ENCODE data around the gene PTPRE. TPM values are rescaled to one million over a fixed set of nuclear protein-coding genes. Genes with fewer than 3 reads are reported as not detected.

Gene PTPRE
- total and polyA plus RNA-seq, 9 donors: 2.1 to 15.5 (median 6.9) TPM

GRCh38 chr10:128029290-128029651 is 122.4 kb downstream of the PTPRE start:
- TF ChIP-seq EP300 (IDR thresholded peaks at IDR 0.05): no peak
- no peak for TF ChIP-seq CTCF (IDR thresholded peaks at IDR 0.05)
- TF ChIP-seq POLR2A (IDR thresholded peaks at IDR 0.05): no peak
- Histone ChIP-seq H3K9me3 (no peaks in the 10 kb centered on the region), H3K4me1 (ENCODE audit: insufficient read depth) (no peaks in the 10 kb centered on the region), H3K27ac (no peak overlapping the region), H3K27me3 (no peaks in the 10 kb centered on the region), H3K36me3 (no peaks in the 10 kb centered on the region), H3K4me3 (no peak overlapping the region)
- 78 to 84% (median 79%) methylated on average over 7 of the region's 7 CpGs for WGBS, 3 donors
- no peak for DNase-seq
- intact Hi-C loops (cut with DNase I): no loop called here

- no peak for DNase-seq
- Histone ChIP-seq H3K4me3 (no peak overlapping the region), H3K27me3 (no peaks in the 10 kb centered on the region), H3K27ac (no peak overlapping the region), H3K4me1 (ENCODE audit: insufficient read depth) (no peaks in the 10 kb centered on the region), H3K9me3 (no peaks in the 10 kb centered on the region), H3K36me3 (no peaks in the 10 kb centered on the region)
- intact Hi-C loops (cut with DNase I): no loop called here
- no peak for TF ChIP-seq EP300 (IDR thresholded peaks at IDR 0.05)
- TF ChIP-seq POLR2A (IDR thresholded peaks at IDR 0.05): no peak
- no peak for TF ChIP-seq CTCF (IDR thresholded peaks at IDR 0.05)
- WGBS, 3 donors: 84 to 88% (median 87%) methylated on average over 17 of the region's 17 CpGs
Observed at GRCh38 chr10:128029731-128030369, 122.9 kb downstream of the PTPRE start.

GRCh38 chr10:128030498-128031072 is 123.7 kb downstream of the PTPRE start:
- H3K4me1 ChIP-seq (ENCODE audit: insufficient read depth): no peaks in the 10 kb centered on the region
- H3K4me3 ChIP-seq: no peak overlapping the region
- 87 to 92% (median 88%) methylated on average over 17 of the region's 17 CpGs for WGBS, 3 donors
- H3K9me3 ChIP-seq: no peaks in the 10 kb centered on the region
- no peaks in the 10 kb centered on the region for H3K36me3 ChIP-seq
- H3K27ac ChIP-seq: no peak overlapping the region
- H3K27me3 ChIP-seq: no peaks in the 10 kb centered on the region
- no peak for DNase-seq
- TF ChIP-seq CTCF (IDR thresholded peaks at IDR 0.05) (no peak), EP300 (IDR thresholded peaks at IDR 0.05) (no peak), POLR2A (IDR thresholded peaks at IDR 0.05) (no peak)
- intact Hi-C loops (cut with DNase I): no loop called here

DNA sequence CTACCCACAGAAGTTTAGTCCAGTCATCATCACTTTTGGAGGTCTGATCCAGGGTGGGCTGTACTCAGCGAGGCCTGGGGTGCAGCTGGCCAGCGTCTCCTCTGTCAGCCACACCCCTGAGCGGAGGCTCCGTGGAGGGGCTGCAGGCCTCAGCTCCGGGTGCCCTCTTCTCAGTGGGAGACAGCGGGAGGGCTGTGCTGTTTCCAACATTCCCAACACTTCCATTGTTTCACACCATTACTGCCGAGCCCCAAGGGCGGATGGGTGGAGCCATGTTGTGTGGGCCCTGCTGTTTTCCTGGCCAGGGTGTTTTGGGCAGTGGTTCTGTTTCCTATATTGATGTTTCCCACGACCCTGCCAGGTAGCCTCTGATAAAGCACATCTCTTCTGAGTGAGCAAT is 124.3 kb downstream of the PTPRE start:
- DNase-seq: no peak
- intact Hi-C loops (cut with DNase I): no loop called here
- 76 to 89% (median 80%) methylated on average over 9 of the region's 9 CpGs for WGBS, 3 donors

More for the DNA sequence above, 124.3 kb downstream of the PTPRE start:
- Histone ChIP-seq H3K36me3 (no peaks in the 10 kb centered on the region), H3K27ac (no peak overlapping the region), H3K9me3 (no peaks in the 10 kb centered on the region), H3K27me3 (no peaks in the 10 kb centered on the region), H3K4me3 (no peak overlapping the region), H3K4me1 (ENCODE audit: insufficient read depth) (no peaks in the 10 kb centered on the region)
- TF ChIP-seq CTCF (IDR thresholded peaks at IDR 0.05): no peak
- TF ChIP-seq POLR2A (IDR thresholded peaks at IDR 0.05): no peak
